Inflammatory macrophage (primary cell): ENCODE measurements around the gene MACF1.
"Not testable (repeated sequence)": the region's sequence is repeated elsewhere in the genome, so short reads cannot be mapped to it uniquely, and the experiment has no call there.

Experiments
- DNase-seq, 2 donors: peaks; one replicate each; pipeline ENCODE4 v3.0.0-alpha.2; 2020 to 2022

The MACF1 gene

GRCh38 chr1:39181311-39181710, 23.2 kb upstream of the MACF1 start:
- DNase-seq, result no peak

- no peak for DNase-seq
These were observed 21.7 kb upstream of the MACF1 start for GRCh38 chr1:39182804-39183203.

GRCh38 chr1:39183503-39184353, 20.8 kb upstream of the MACF1 start:
- peak; percentile 71 to 73 for DNase-seq

GRCh38 chr1:39184354-39184818, 20.1 kb upstream of the MACF1 start:
- no peak for DNase-seq

- no peak for DNase-seq
These were observed 17.0 kb upstream of the MACF1 start for GRCh38 chr1:39187275-39188046.

- DNase-seq, result no peak
These were observed 14.9 kb upstream of the MACF1 start for GRCh38 chr1:39189592-39190041.

- DNase-seq, result no peak
These were observed 14.4 kb upstream of the MACF1 start for GRCh38 chr1:39190096-39190495.

- no peak for DNase-seq
These were observed 10.0 kb upstream of the MACF1 start for GRCh38 chr1:39194398-39195051.

- DNase-seq, result no peak
These were observed 9.1 kb upstream of the MACF1 start for GRCh38 chr1:39195166-39196111.

- peak; percentile 36 to 50 for DNase-seq
These were observed 8.0 kb upstream of the MACF1 start for GRCh38 chr1:39196244-39197215.

GRCh38 chr1:39199593-39199992, 4.9 kb upstream of the MACF1 start:
- no peak for DNase-seq

- DNase-seq, result peak; percentile 84 to 85
These were observed 746 bp downstream of the MACF1 start for GRCh38 chr1:39205102-39205780.

- DNase-seq, result no peak
These were observed 1.4 kb downstream of the MACF1 start for GRCh38 chr1:39205781-39206464.

- DNase-seq, result not testable (repeated sequence)
These were observed 3.9 kb downstream of the MACF1 start for GRCh38 chr1:39208360-39208759.

- DNase-seq, result no peak
These were observed 6.2 kb downstream of the MACF1 start for GRCh38 chr1:39210649-39211048.

- no peak for DNase-seq
These were observed 8.0 kb downstream of the MACF1 start for GRCh38 chr1:39212499-39212898.

- DNase-seq, result no peak
These were observed 9.1 kb downstream of the MACF1 start for GRCh38 chr1:39213511-39214002.

- no peak for DNase-seq
These were observed 9.7 kb downstream of the MACF1 start for GRCh38 chr1:39214021-39214713.

GRCh38 chr1:39214714-39214997, 10.2 kb downstream of the MACF1 start:
- no peak for DNase-seq
